Measurements from ENCODE around the gene CXCR5.

Gene CXCR5

DNA sequence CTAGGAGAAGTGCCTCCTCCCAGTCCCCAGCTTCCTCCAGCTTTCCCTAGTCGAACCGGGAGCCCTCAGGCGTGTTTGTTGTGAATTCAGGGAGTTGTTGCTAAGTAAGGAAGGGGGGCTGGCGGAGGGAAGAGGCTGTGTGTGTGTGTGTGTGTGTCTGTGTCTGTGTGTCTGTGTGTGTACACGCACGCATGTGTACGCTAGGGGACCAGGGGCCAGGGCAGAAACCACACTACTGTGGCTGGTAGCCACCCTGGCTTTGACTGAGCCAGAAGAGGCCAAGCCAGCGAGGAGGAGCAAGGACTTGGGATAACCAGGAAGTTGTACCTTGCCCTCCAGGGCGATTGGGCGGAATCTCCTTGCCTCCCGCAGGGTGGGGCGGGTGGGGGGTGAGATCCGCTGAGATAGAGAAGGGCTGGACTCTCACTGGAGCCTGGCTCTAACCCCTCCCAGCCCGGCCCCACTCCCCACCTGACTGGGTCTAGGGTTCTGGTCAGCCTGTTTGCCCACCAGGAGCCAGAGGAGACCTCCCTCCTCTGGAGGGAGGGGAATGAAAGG lies 34.5 kb downstream of the CXCR5 start:
- no peak for TF ChIP-seq CTCF (IDR thresholded peaks at IDR 0.05; ENCODE audit: insufficient read depth, missing control alignments)
- FAIRE-seq = no peak
- no peak for DNase-seq (ENCODE audit: insufficient read length, low spot score)

GRCh38 chr11:118918686-118919280 lies 35.1 kb downstream of the CXCR5 start:
- no peak for TF ChIP-seq CTCF (IDR thresholded peaks at IDR 0.05; ENCODE audit: insufficient read depth, missing control alignments)
- FAIRE-seq (no peak), DNase-seq (ENCODE audit: insufficient read length, low spot score) (no peak)

DNA sequence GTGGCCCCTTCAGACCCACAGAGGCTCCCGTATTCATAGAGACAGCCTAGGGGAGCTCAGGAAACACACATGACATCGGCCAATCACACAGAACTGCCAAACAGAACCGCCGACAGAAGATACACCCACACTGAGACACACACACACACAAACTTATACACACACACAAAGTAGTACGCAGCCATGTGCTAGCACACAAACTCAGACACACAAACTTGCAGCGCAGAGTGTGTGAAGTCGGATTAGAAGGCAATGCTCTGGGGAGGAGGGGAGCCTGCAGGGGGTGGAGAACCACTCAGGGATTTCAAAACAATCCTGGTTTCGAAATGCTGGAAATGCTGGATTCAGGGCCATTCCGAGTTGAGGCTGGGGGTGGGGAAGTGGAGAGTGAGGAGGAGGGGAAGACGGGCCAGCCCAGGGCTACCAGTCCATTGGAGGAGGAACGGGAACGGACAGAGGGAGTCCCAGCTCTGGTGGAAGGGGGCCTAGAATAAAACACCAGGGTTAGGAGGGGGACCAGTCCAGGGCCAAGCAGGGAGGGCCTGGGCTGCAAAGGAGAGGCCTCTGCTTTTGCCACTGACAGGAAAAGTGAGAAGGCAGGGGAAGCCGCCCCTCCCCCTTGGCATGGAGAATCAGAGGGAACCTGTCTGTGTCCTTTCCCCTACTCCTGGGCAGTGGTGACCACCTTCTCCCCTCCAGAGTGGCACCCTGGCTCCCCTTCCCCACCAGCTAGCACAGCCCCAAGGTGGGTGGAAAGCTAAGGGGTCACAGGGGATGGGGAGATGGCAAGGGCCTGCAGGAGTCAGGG lies 37.6 kb downstream of the CXCR5 start:
- FAIRE-seq = no peak
- TF ChIP-seq CTCF (IDR thresholded peaks at IDR 0.05; ENCODE audit: insufficient read depth, missing control alignments) = no peak
- no peak for DNase-seq (ENCODE audit: insufficient read length, low spot score)

- FAIRE-seq = no peak
- no peak for DNase-seq (ENCODE audit: insufficient read length, low spot score)
- no peak for TF ChIP-seq CTCF (IDR thresholded peaks at IDR 0.05; ENCODE audit: insufficient read depth, missing control alignments)
These were observed 38.4 kb downstream of the CXCR5 start for GRCh38 chr11:118921929-118922744.

GRCh38 chr11:118922745-118923627 lies 39.3 kb downstream of the CXCR5 start:
- TF ChIP-seq CTCF (IDR thresholded peaks at IDR 0.05; ENCODE audit: insufficient read depth, missing control alignments) = no peak
- FAIRE-seq (no peak), DNase-seq (ENCODE audit: insufficient read length, low spot score) (no peak)

All from D721Med (cell line).